IMR-90 (cell line): ENCODE measurements around the gene C9orf152. TPM values are rescaled to one million over a fixed set of nuclear protein-coding genes. Genes with fewer than 3 reads are reported as not detected.

Experiments used
- ATAC-seq: fragments of 200-7000 bp; cut with Tn5 transposase; 2 replicates; pipeline ENCODE4 v1.9.1; 2020; ENCODE audit warnings: low read depth, mild to moderate bottlenecking, moderate library complexity
- BruUV-seq: library from RNA; stranded (reverse); fragments of 400-500 nt; replicated peaks from 2 replicates; lab custom pipeline; 2021; lab: Mats Ljungman, UMichigan
- CTCF ChIA-PET: fragments of 300-600 bp; formaldehyde crosslinking; extraction: SDS; loops from one replicate; lab custom pipeline; 2021; ENCODE audit warnings: antibody characterized with exemption; lab: Yijun Ruan, JAX
- POLR2A ChIA-PET: fragments of 300-600 bp; sonication (Branson Sonifier 250); formaldehyde crosslinking; loops from one replicate; lab custom pipeline; 2022; ENCODE audit warnings: antibody characterized with exemption; ENCODE audit not compliant: unreplicated experiment; lab: Charles Lee
- DNase-seq: peaks from one replicate; pipeline ENCODE4 v3.0.0; 2013
- H2AFZ ChIP-seq: replicated peaks from 2 replicates; pipeline ENCODE3; 2013; ENCODE audit warnings: low read length, mild to moderate bottlenecking; ENCODE audit not compliant: poor library complexity
- H2AK5ac ChIP-seq: 2 replicates; pipeline ENCODE4 v1.6.1; 2013; ENCODE audit warnings: low read depth, low read length, inconsistent platforms
- H2AK9ac ChIP-seq: replicated peaks from 2 replicates; pipeline ENCODE3; 2013; ENCODE audit warnings: mild to moderate bottlenecking, low read depth, low read length, moderate library complexity; ENCODE audit not compliant: poor library complexity
- H2BK120ac ChIP-seq: 2 replicates; pipeline ENCODE4 v1.6.1; 2013; ENCODE audit warnings: low read depth, low read length, inconsistent platforms
- H2BK15ac ChIP-seq: 3 replicates; pipeline ENCODE4 v1.6.1; 2013; ENCODE audit warnings: low read depth, low read length, inconsistent platforms
- H2BK20ac ChIP-seq: 2 replicates; pipeline ENCODE4 v1.6.1; 2013; ENCODE audit warnings: low read depth, mild to moderate bottlenecking, inconsistent platforms, low read length, moderate library complexity
- H2BK5ac ChIP-seq: 2 replicates; pipeline ENCODE4 v1.6.1; 2013; ENCODE audit warnings: mild to moderate bottlenecking, low read depth, low read length, inconsistent platforms; ENCODE audit not compliant: poor library complexity, severe bottlenecking
- H3K14ac ChIP-seq: replicated peaks from 2 replicates; pipeline ENCODE4 v1.6.1; 2013; ENCODE audit warnings: low read depth, low read length, inconsistent platforms
- H3K18ac ChIP-seq: 2 replicates; pipeline ENCODE4 v1.6.1; 2013; ENCODE audit warnings: low read depth, low read length, control low read depth
- H3K23ac ChIP-seq: 2 replicates; pipeline ENCODE4 v1.6.1; 2013; ENCODE audit warnings: low read depth, low read length, inconsistent platforms
- H3K27ac ChIP-seq: 2 replicates; pipeline ENCODE4 v1.5.1; 2013; ENCODE audit warnings: mild to moderate bottlenecking, control low read depth, low read length; ENCODE audit not compliant: insufficient read depth
- H3K27me3 ChIP-seq: 2 replicates; pipeline ENCODE4 v1.6.1; 2013; ENCODE audit warnings: low read length; ENCODE audit not compliant: control insufficient read depth, insufficient read depth
- H3K36me3 ChIP-seq: 2 replicates; pipeline ENCODE4 v1.6.1; 2013; ENCODE audit warnings: low read length, mixed read lengths; ENCODE audit not compliant: control insufficient read depth, insufficient read depth
- H3K4ac ChIP-seq: 2 replicates; pipeline ENCODE4 v1.6.1; 2013; ENCODE audit warnings: low read depth, low read length, inconsistent platforms
- H3K4me1 ChIP-seq: 2 replicates; pipeline ENCODE4 v1.6.1; 2013; ENCODE audit warnings: low read length, mixed read lengths; ENCODE audit not compliant: control insufficient read depth, insufficient read depth
- H3K4me2 ChIP-seq: 2 replicates; pipeline ENCODE4 v1.6.1; 2013; ENCODE audit warnings: low read depth, mild to moderate bottlenecking, control low read depth, low read length, moderate library complexity
- H3K4me3 ChIP-seq: 2 replicates; pipeline ENCODE4 v1.5.1; 2013; ENCODE audit warnings: low read depth, mild to moderate bottlenecking, control low read depth, low read length, moderate library complexity; ENCODE audit not compliant: insufficient read depth
- H3K56ac ChIP-seq: 2 replicates; pipeline ENCODE4 v1.6.1; 2013; ENCODE audit warnings: low read length, inconsistent platforms; ENCODE audit not compliant: insufficient read depth; ENCODE audit errors: extremely low read depth
- H3K79me1 ChIP-seq, 2 experiments: 2 replicates each; pipeline ENCODE4 v1.6.1; 2013; ENCODE audit warnings: low read length in 2 of 2, inconsistent platforms in 1 of 2, low read depth in 1 of 2
- H3K9ac ChIP-seq: 2 replicates; pipeline ENCODE4 v1.6.1; 2013; ENCODE audit warnings: low read depth, low read length, control low read depth
- H3K9me1 ChIP-seq: 2 replicates; pipeline ENCODE4 v1.6.1; 2013; ENCODE audit warnings: low read length, inconsistent platforms; ENCODE audit not compliant: insufficient read depth
- H3K9me3 ChIP-seq: 2 replicates; pipeline ENCODE4 v1.6.1; 2013; ENCODE audit warnings: low read length; ENCODE audit not compliant: control insufficient read depth, insufficient read depth
- H4K20me1 ChIP-seq: 2 replicates; pipeline ENCODE4 v1.6.1; 2013; ENCODE audit warnings: low read length, inconsistent platforms; ENCODE audit not compliant: insufficient read depth
- H4K5ac ChIP-seq: 2 replicates; pipeline ENCODE4 v1.6.1; 2013; ENCODE audit warnings: mild to moderate bottlenecking, low read depth, low read length, control low read depth
- H4K8ac ChIP-seq, 2 experiments: 2 replicates each; pipeline ENCODE4 v1.6.1; 2013; ENCODE audit warnings: low read depth in 2 of 2, low read length in 2 of 2, control low read depth in 1 of 2, inconsistent platforms in 1 of 2
- H4K91ac ChIP-seq: 2 replicates; pipeline ENCODE4 v1.6.1; 2013; ENCODE audit warnings: low read depth, low read length, inconsistent platforms; ENCODE audit not compliant: insufficient read depth
- BHLHE40 ChIP-seq: fragments of 150-350 bp; IDR thresholded peaks from 2 replicates; pipeline ENCODE4 v1.6.1; 2016; ENCODE audit warnings: mild to moderate bottlenecking, low read depth, low read length
- FOS ChIP-seq: fragments of 150-350 bp; IDR thresholded peaks from 2 replicates; pipeline ENCODE4 v1.6.1; 2016; ENCODE audit warnings: low read depth, low read length
- MAFK ChIP-seq: IDR thresholded peaks from 2 replicates; pipeline ENCODE4 v1.6.1; 2012; ENCODE audit warnings: low read depth, low read length, improper control_type of control experiment
- POLR2A ChIP-seq: IDR thresholded peaks from 2 replicates; pipeline ENCODE4 v1.6.1; 2012; ENCODE audit warnings: mild to moderate bottlenecking, low read depth, low read length
- SMC3 ChIP-seq: fragments of 150-350 bp; IDR thresholded peaks from 2 replicates; pipeline ENCODE4 v1.6.1; 2016; ENCODE audit warnings: low read depth, mild to moderate bottlenecking, antibody characterized with exemption, low read length, moderate library complexity
- WGBS, 2 experiments: methylation state at CpG; one replicate each; pipeline versions ENCODE4 v1.1.5 to v1.1.7; 2013; ENCODE audit warnings: missing lambda C conversion rate in 2 of 2; ENCODE audit not compliant: insufficient read length in 1 of 2; ENCODE audit errors: extremely low coverage in 2 of 2; 5-methylcytosine and 5-hydroxymethylcytosine counted together
- dilution Hi-C: fragments of 300-500 bp; cut with HindIII; formaldehyde crosslinking; loops from one replicate; pipeline ENCODE4 v1.14.3; 2018; ENCODE audit warnings: low sequenced_read_pairs; ENCODE audit not compliant: unreplicated experiment
- in situ Hi-C: fragments of 300-500 bp; cut with MboI; formaldehyde crosslinking; loops from 3 replicates; pipeline ENCODE4 v1.14.3; 2019; ENCODE audit warnings: low sequenced_read_pairs, inconsistent platforms, mixed read lengths
- intact Hi-C: fragments of 100-400 bp; cut with micrococcal nuclease; formaldehyde crosslinking; loops from 2 replicates; pipeline ENCODE4 v1.10.0; 2022
- polyA plus RNA-seq, 3 experiments: library from polyadenylated mRNA; depleted of rRNA; stranded (reverse); fragments of >200 nt; gene quantifications; 2 replicates each; pipeline ENCODE4 v1.2.3, GENCODE V29; 2012; ENCODE audit warnings: low replicate concordance in 1 of 3
- total RNA-seq: library from RNA; depleted of rRNA; stranded (reverse); fragments of >200 nt; gene quantifications from 2 replicates; pipeline ENCODE4 v1.2.3, GENCODE V29; 2012
- TF ChIP-seq, protein P1 (sequence below): conservative IDR thresholded peaks from 2 replicates; pipeline ENCODE4 v1.5.1; 2012; ENCODE audit warnings: mild to moderate bottlenecking, low read depth, low read length, improper control_type of control experiment
- TF ChIP-seq, protein P2 (sequence below): fragments of 150-350 bp; IDR thresholded peaks from 2 replicates; pipeline ENCODE4 v1.6.1; 2017; ENCODE audit warnings: mild to moderate bottlenecking, antibody characterized with exemption, low read length, low read depth

C9orf152 gene
- total and polyA plus RNA-seq, 2 of the 4 experiments (the other 2 are of a cell fraction) = not detected

DNA sequence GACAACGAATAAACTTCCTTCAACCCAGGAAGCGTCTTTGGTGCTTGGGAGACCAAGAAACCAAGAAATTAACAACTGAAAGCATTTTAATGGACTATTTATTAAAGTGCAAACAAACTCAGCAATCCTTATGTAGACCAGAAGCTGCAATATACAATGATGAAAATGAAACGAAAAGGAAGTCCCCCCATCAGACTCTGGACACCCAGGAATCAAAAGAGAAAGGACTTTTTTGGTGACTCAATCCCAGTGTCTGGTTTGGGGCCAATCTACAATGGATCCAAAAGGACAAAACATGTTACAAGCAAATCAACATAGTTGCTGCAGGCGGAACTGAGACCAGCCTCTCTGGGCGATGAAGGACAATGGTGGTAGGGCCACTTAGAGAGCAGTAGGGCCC is 39.5 kb downstream of the C9orf152 start:
- peaks cover 56 to 82% of the 10 kb centered on the region in 2 experiments for H3K79me1 ChIP-seq
- H2BK15ac ChIP-seq = no peak overlapping the region
- 100% methylated on average over 3 of the region's 5 CpGs; no CpG with 5 or more reads in 1 of the 2 experiments for WGBS, 2 experiments
- peaks cover 2% of the 10 kb centered on the region; the same call in 1 of the 2 replicates for H3K4me1 ChIP-seq
- BruUV-seq = no TSS peak
- peaks cover 59% of the 10 kb centered on the region for H4K20me1 ChIP-seq
- intact Hi-C loops = no loop called here
- no peak overlapping the region for H3K4me3 ChIP-seq
- H3K9me3 ChIP-seq = no peaks in the 10 kb centered on the region
- peaks cover 11% of the 10 kb centered on the region for H3K9me1 ChIP-seq
- H2AK5ac ChIP-seq = no peak overlapping the region
- H3K18ac ChIP-seq = no peak overlapping the region
- no peak overlapping the region for H2BK20ac ChIP-seq
- in situ Hi-C loops = loop anchor here (25.0 kb wide), 1 partner anchor 581 kb away; no protein-coding TSS in a partner anchor
- TF ChIP-seq FOS (no peak), BHLHE40 (no peak), MAFK (no peak), SMC3 (no peak), POLR2A (no peak)
- TF ChIP-seq, protein P1, sequence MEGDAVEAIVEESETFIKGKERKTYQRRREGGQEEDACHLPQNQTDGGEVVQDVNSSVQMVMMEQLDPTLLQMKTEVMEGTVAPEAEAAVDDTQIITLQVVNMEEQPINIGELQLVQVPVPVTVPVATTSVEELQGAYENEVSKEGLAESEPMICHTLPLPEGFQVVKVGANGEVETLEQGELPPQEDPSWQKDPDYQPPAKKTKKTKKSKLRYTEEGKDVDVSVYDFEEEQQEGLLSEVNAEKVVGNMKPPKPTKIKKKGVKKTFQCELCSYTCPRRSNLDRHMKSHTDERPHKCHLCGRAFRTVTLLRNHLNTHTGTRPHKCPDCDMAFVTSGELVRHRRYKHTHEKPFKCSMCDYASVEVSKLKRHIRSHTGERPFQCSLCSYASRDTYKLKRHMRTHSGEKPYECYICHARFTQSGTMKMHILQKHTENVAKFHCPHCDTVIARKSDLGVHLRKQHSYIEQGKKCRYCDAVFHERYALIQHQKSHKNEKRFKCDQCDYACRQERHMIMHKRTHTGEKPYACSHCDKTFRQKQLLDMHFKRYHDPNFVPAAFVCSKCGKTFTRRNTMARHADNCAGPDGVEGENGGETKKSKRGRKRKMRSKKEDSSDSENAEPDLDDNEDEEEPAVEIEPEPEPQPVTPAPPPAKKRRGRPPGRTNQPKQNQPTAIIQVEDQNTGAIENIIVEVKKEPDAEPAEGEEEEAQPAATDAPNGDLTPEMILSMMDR = no peak
- TF ChIP-seq, protein P2, sequence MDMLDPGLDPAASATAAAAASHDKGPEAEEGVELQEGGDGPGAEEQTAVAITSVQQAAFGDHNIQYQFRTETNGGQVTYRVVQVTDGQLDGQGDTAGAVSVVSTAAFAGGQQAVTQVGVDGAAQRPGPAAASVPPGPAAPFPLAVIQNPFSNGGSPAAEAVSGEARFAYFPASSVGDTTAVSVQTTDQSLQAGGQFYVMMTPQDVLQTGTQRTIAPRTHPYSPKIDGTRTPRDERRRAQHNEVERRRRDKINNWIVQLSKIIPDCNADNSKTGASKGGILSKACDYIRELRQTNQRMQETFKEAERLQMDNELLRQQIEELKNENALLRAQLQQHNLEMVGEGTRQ = no peak
- no peak overlapping the region for H3K27ac ChIP-seq
- no peak for DNase-seq
- no peak overlapping the region for H3K4me2 ChIP-seq
- H3K23ac ChIP-seq = no peak overlapping the region
- no peak for ATAC-seq
- H3K56ac ChIP-seq = no peak overlapping the region
- peaks cover 31% of the 10 kb centered on the region for H3K36me3 ChIP-seq
- dilution Hi-C loops = loop anchor here (25.0 kb wide), 1 partner anchor 106 kb away; no protein-coding TSS in a partner anchor
- POLR2A ChIA-PET = no interaction called here
- no peaks in the 10 kb centered on the region for H3K27me3 ChIP-seq
- H3K14ac ChIP-seq = no peak overlapping the region
- no peak overlapping the region for H3K4ac ChIP-seq
- H4K5ac ChIP-seq = no peak overlapping the region
- H2AFZ ChIP-seq = no peak overlapping the region
- H2BK5ac ChIP-seq = no peak overlapping the region
- CTCF ChIA-PET = no interaction called here
- H2BK120ac ChIP-seq = no peak overlapping the region
- H4K8ac ChIP-seq = no peak overlapping the region
- no peak overlapping the region for H4K91ac ChIP-seq
- no peak overlapping the region for H3K9ac ChIP-seq
- H2AK9ac ChIP-seq = no peak overlapping the region
